Ovary (tissue), 9 donors: ENCODE measurements around the gene GLCCI1. TPM values are rescaled to one million over a fixed set of nuclear protein-coding genes. Genes with fewer than 3 reads are reported as not detected.
"Not testable (repeated sequence)": the region's sequence is repeated elsewhere in the genome, so short reads cannot be mapped to it uniquely, and the experiment has no call there.

Experiments used
- DNase-seq, 5 donors: peaks; one replicate each; pipeline ENCODE4 v3.0.0-alpha.2; 2019 to 2020
- H3K27ac ChIP-seq, 2 donors: fragments of 200-600 bp; one replicate each; pipeline versions ENCODE4 v1.5.1 to v1.8.0; 2019 to 2022
- H3K27me3 ChIP-seq: fragments of 200-600 bp; one replicate; pipeline ENCODE4 v1.8.0; 2022
- H3K36me3 ChIP-seq: fragments of 200-600 bp; sonication (generic); one replicate; pipeline ENCODE4 v1.5.1; 2019
- H3K4me1 ChIP-seq: one replicate; pipeline ENCODE4 v1.8.1; 2013; ENCODE audit warnings: mild to moderate bottlenecking, moderate library complexity; ENCODE audit not compliant: insufficient read depth
- H3K4me3 ChIP-seq: fragments of 200-600 bp; sonication (generic); one replicate; pipeline ENCODE4 v1.5.1; 2017
- H3K9me3 ChIP-seq, 2 donors: fragments of 200-600 bp in 1 of 2; sonication (generic) in 1 of 2; one replicate each; pipeline versions ENCODE4 v1.5.1 to v1.8.1; 2013 to 2019; ENCODE audit warnings: mild to moderate bottlenecking in 1 of 2, moderate library complexity in 1 of 2
- EP300 ChIP-seq: sonication (generic); formaldehyde crosslinking; IDR thresholded peaks from one replicate; pipeline ENCODE4 v1.6.1; 2017; ENCODE audit warnings: antibody characterized with exemption
- POLR2A ChIP-seq: fragments of 450-650 bp; IDR thresholded peaks from one replicate; pipeline ENCODE4 v1.6.1; 2017; ENCODE audit warnings: antibody characterized with exemption, mild to moderate bottlenecking, moderate library complexity
- WGBS, 3 donors: extraction: QIAGEN DNeasy Blood & Tissue Kit in 1 of 3; methylation state at CpG; one replicate each; pipeline versions ENCODE4 v1.1.5 to v1.1.7; 2013 to 2017; 5-methylcytosine and 5-hydroxymethylcytosine counted together
- intact Hi-C, 4 donors: fragments of 100-400 bp; cut with DNase I; formaldehyde crosslinking; loops; one replicate each; pipeline versions ENCODE4 v1.11.0 to v1.15.1; 2022 to 2023
- polyA plus RNA-seq, 2 donors: library from polyadenylated mRNA; stranded (reverse); fragments of 200-250 nt in 1 of 2; fragments of 350-450 nt in 1 of 2; fragmentation: Illumina TruSeq in 1 of 2; extraction: RNeasy Lipid Tissue Mini Kit (QIAGEN cat#74804) in 1 of 2; gene quantifications; one replicate each; pipeline ENCODE4 v1.2.3, GENCODE V29; 2013 to 2014
- total RNA-seq, 7 donors: library from RNA; depleted of rRNA in 2 of 7; stranded (reverse); fragments of >200 nt in 2 of 7; fragmentation: NEBNext Ultra II Directional in 3 of 7; extraction: Animal tissue kit (Norgen Biotek cat#: 25700) in 3 of 7; gene quantifications; one replicate each; pipeline versions ENCODE4 v1.1.0 to v1.2.4, GENCODE V29; 2016 to 2023
- TF ChIP-seq, protein P1 (sequence below), 3 donors: fragments of 450-650 bp in 2 of 3; fragments of 200-600 bp in 1 of 3; IDR thresholded peaks; one replicate each; pipeline versions ENCODE4 v1.5.1 to v1.8.0; 2016 to 2022; ENCODE audit warnings: antibody characterized with exemption in 3 of 3, mild to moderate bottlenecking in 1 of 3
- donor health status: DM: no; HTN: no; CAD: no; lungs with moderate emphysema.
- donor health status: DM: no; HTN: no; CAD: no.
- donor health status: Bipolar disorder and iron deficiency.
- donor health status: DM: yes; HTN: yes; CAD: no.
- donor health status: DM: no; HTN: no; CAD: no.
- donor health status: DM: yes; HTN: yes; CAD: no.

The GLCCI1 gene
- total and polyA plus RNA-seq, 9 donors, result 6.2 to 12.7 (median 9.9) TPM

DNA sequence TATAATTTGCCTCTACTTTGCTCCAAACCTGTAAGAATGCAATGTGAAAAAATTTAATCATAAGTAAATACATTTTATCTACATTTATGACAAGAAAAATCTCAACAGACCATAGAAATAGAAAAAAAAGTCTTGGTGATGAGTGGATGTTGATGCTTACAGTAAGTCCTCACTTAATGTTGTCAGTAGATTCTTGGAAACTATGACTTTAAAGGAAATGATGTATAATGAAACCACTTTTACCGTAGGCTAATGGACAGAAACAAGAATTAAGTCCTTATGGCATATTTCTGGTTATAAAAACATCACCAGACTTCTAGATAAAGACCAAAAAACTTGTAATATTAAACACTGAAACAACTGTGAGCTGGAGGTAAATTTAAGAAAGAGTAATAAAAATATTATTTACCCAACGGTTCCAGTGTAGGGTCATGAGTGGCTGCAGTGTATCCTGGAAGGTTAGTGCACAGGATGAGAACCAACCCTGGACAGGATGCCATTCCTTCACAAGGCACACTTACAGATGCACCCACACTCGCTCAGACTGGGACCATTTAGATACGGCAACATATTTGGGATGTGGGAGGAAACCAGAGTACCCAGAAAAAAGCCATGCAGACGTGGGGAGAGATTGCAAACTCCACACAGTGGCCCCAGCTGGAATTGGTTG is 76.3 kb downstream of the GLCCI1 start:
- H3K27me3 ChIP-seq, result no peaks in the 10 kb centered on the region
- no peaks in the 10 kb centered on the region for H3K9me3 ChIP-seq
- no peaks in the 10 kb centered on the region for H3K4me1 ChIP-seq
- intact Hi-C loops, result no loop called here
- no peak overlapping the region for H3K4me3 ChIP-seq
- no peak for TF ChIP-seq EP300
- TF ChIP-seq, protein P1, sequence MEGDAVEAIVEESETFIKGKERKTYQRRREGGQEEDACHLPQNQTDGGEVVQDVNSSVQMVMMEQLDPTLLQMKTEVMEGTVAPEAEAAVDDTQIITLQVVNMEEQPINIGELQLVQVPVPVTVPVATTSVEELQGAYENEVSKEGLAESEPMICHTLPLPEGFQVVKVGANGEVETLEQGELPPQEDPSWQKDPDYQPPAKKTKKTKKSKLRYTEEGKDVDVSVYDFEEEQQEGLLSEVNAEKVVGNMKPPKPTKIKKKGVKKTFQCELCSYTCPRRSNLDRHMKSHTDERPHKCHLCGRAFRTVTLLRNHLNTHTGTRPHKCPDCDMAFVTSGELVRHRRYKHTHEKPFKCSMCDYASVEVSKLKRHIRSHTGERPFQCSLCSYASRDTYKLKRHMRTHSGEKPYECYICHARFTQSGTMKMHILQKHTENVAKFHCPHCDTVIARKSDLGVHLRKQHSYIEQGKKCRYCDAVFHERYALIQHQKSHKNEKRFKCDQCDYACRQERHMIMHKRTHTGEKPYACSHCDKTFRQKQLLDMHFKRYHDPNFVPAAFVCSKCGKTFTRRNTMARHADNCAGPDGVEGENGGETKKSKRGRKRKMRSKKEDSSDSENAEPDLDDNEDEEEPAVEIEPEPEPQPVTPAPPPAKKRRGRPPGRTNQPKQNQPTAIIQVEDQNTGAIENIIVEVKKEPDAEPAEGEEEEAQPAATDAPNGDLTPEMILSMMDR (IDR thresholded peaks at IDR 0.05), result no peak
- TF ChIP-seq POLR2A, result no peak
- DNase-seq, result no peak
- H3K36me3 ChIP-seq, result no peaks in the 10 kb centered on the region
- WGBS, 3 donors, result 82 to 93% (median 86%) methylated on average over 5 of the region's 5 CpGs
- no peak overlapping the region for H3K27ac ChIP-seq

GRCh38 chr7:8048067-8048466 is 79.5 kb downstream of the GLCCI1 start:
- DNase-seq, H3K27me3 ChIP-seq: not testable (repeated sequence)

GRCh38 chr7:8051373-8051772 is 82.8 kb downstream of the GLCCI1 start:
- no peak overlapping the region for H3K4me3 ChIP-seq
- H3K4me1 ChIP-seq, result no peaks in the 10 kb centered on the region
- no peaks in the 10 kb centered on the region for H3K36me3 ChIP-seq
- TF ChIP-seq EP300 (no peak), POLR2A (no peak)
- TF ChIP-seq, protein P1 (IDR thresholded peaks at IDR 0.05), result no peak
- 88 to 94% (median 93%) methylated on average over 1 of the region's 1 CpG for WGBS, 3 donors
- DNase-seq, result no peak
- intact Hi-C loops, result no loop called here
- no peak overlapping the region for H3K27ac ChIP-seq
- H3K27me3 ChIP-seq, result no peaks in the 10 kb centered on the region
- H3K9me3 ChIP-seq, result no peaks in the 10 kb centered on the region

More at GRCh38 chr7:8048067-8048466, 79.5 kb downstream of the GLCCI1 start:
- H3K4me1 ChIP-seq, H3K27ac ChIP-seq, H3K4me3 ChIP-seq, intact Hi-C loops, H3K36me3 ChIP-seq, H3K9me3 ChIP-seq: not testable (repeated sequence)

- intact Hi-C loops, result no loop called here
- WGBS, 3 donors, result 98 to 100% (median 100%) methylated on average over 1 of the region's 1 CpG
- H3K27ac ChIP-seq, result no peak overlapping the region
- no peaks in the 10 kb centered on the region for H3K9me3 ChIP-seq
- no peak overlapping the region for H3K4me3 ChIP-seq
- no peaks in the 10 kb centered on the region for H3K36me3 ChIP-seq
- H3K4me1 ChIP-seq, result no peaks in the 10 kb centered on the region
- TF ChIP-seq POLR2A (no peak), EP300 (no peak)
- TF ChIP-seq, protein P1 (IDR thresholded peaks at IDR 0.05), result no peak
- no peaks in the 10 kb centered on the region for H3K27me3 ChIP-seq
- no peak for DNase-seq
These were observed 83.4 kb downstream of the GLCCI1 start for GRCh38 chr7:8051998-8052397.

GRCh38 chr7:8052824-8053223 is 84.2 kb downstream of the GLCCI1 start:
- H3K4me3 ChIP-seq, result no peak overlapping the region
- no peaks in the 10 kb centered on the region for H3K4me1 ChIP-seq
- H3K9me3 ChIP-seq, result no peaks in the 10 kb centered on the region
- H3K36me3 ChIP-seq, result no peaks in the 10 kb centered on the region
- TF ChIP-seq EP300, result no peak
- TF ChIP-seq, protein P1 (IDR thresholded peaks at IDR 0.05), result no peak
- no peak for TF ChIP-seq POLR2A
- no peak for DNase-seq
- no peak overlapping the region for H3K27ac ChIP-seq
- H3K27me3 ChIP-seq, result no peaks in the 10 kb centered on the region
- intact Hi-C loops, result no loop called here
